Right cardiac atrium (tissue), 5 donors: ENCODE results near the gene METTL23. TPM values are rescaled to one million over a fixed set of nuclear protein-coding genes. Genes with fewer than 3 reads are reported as not detected.
"Not testable (repeated sequence)": the region's sequence is repeated elsewhere in the genome, so short reads cannot be mapped to it uniquely, and the experiment has no call there.

Experiments
- ATAC-seq, 2 donors: fragments of 200-7000 bp; cut with Tn5 transposase; one replicate each; pipeline versions ENCODE4 v1.8.0 to v1.9.1; 2020; ENCODE audit warnings: moderate library complexity in 2 of 2, mild to moderate bottlenecking in 1 of 2
- DNase-seq, 3 donors: peaks; one replicate each; pipeline ENCODE4 v3.0.0-alpha.2; 2020
- H3K27ac ChIP-seq: one replicate; pipeline ENCODE4 v1.5.1; 2013; ENCODE audit warnings: mild to moderate bottlenecking, low read length, control low read depth, moderate library complexity
- H3K27me3 ChIP-seq: one replicate; pipeline ENCODE4 v1.6.1; 2013; ENCODE audit not compliant: control insufficient read depth, insufficient read depth
- H3K4me1 ChIP-seq: one replicate; pipeline ENCODE4 v1.6.1; 2013; ENCODE audit warnings: low read length; ENCODE audit not compliant: control insufficient read depth, insufficient read depth
- H3K4me3 ChIP-seq: one replicate; pipeline ENCODE4 v1.5.1; 2013; ENCODE audit warnings: low read length, control low read depth
- H3K9me3 ChIP-seq: one replicate; pipeline ENCODE4 v1.6.1; 2013; ENCODE audit warnings: low read length; ENCODE audit not compliant: control insufficient read depth
- WGBS: extraction: QIAGEN DNeasy Blood & Tissue Kit; methylation state at CpG from one replicate; pipeline ENCODE4 v1.1.7; 2013; 5-methylcytosine and 5-hydroxymethylcytosine counted together
- intact Hi-C, 4 donors: fragments of 100-400 bp; cut with DNase I; formaldehyde crosslinking; loops; one replicate each; pipeline versions ENCODE4 v1.11.0 to v1.14.0; 2022 to 2023
- polyA plus RNA-seq: library from polyadenylated mRNA; stranded (reverse); fragments of 200-250 nt; gene quantifications from one replicate; pipeline ENCODE4 v1.2.3, GENCODE V29; 2013
- total RNA-seq, 4 donors: library from RNA; stranded (reverse); fragmentation: NEBNext Ultra II Directional; extraction: Animal tissue kit (Norgen Biotek cat#: 25700); gene quantifications; one replicate each; pipeline ENCODE4 v1.2.1, GENCODE V29; 2021
- donor health status: healthy with polysubstance abuse.
- donor health status: DM: no; HTN: yes; CAD: no.
- donor health status: DM: no; HTN: no; CAD: no.
- donor health status: DM: no; HTN: yes; CAD: no; lungs with severe emphysema.
- donor health status: DM: yes; HTN: yes; CAD: no.

METTL23 gene
- total and polyA plus RNA-seq, 5 donors = 24.1 to 32.5 (median 27.0) TPM

DNA sequence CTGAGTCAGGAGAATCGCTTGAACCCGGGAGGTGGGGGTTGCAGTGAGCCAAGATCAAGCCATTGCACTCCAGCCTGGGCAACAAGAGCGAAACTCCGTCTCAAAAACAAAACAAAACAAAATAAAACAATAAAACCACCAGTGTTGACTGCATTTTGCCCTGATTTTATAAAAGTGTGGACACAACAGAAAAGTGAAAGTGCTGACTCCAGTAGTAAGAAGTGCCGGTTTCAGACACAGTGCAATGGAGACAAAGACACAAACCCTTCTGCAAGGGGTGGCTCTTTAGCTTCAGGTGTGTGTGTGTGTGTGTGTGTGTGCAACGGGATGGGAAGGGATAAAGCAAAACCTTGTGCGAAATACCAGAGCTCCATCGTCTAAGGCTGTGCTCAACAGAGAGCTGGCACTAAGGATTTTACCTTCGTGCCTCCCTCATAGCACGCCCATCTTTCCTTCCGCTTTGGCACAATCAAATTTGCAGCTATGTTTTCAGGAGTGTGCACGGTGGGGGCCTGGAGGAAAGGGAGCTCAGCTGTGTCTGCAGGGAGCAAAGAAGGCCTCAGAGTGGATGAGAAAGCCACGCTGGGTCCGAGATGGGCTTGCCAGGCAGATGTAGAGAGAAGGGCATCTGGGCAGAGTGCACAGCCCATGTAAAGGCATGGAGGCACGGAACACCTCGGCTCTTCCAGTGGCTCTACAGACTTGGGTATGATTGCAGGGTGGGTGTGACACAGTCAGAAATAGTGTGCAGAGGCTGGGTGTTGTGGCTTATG, 31.4 kb upstream of the METTL23 start:
- Histone ChIP-seq H3K4me3 (no peak overlapping the region), H3K27ac (peak overlapping the region; percentile 66), H3K27me3 (no peaks in the 10 kb centered on the region), H3K4me1 (peaks cover 34% of the 10 kb centered on the region), H3K9me3 (no peaks in the 10 kb centered on the region)
- DNase-seq (peak in 1 of 3 donors; percentile 9), ATAC-seq (no peak)
- intact Hi-C loops = no loop called here
- WGBS = 58% methylated on average over 16 of the region's 16 CpGs

DNA sequence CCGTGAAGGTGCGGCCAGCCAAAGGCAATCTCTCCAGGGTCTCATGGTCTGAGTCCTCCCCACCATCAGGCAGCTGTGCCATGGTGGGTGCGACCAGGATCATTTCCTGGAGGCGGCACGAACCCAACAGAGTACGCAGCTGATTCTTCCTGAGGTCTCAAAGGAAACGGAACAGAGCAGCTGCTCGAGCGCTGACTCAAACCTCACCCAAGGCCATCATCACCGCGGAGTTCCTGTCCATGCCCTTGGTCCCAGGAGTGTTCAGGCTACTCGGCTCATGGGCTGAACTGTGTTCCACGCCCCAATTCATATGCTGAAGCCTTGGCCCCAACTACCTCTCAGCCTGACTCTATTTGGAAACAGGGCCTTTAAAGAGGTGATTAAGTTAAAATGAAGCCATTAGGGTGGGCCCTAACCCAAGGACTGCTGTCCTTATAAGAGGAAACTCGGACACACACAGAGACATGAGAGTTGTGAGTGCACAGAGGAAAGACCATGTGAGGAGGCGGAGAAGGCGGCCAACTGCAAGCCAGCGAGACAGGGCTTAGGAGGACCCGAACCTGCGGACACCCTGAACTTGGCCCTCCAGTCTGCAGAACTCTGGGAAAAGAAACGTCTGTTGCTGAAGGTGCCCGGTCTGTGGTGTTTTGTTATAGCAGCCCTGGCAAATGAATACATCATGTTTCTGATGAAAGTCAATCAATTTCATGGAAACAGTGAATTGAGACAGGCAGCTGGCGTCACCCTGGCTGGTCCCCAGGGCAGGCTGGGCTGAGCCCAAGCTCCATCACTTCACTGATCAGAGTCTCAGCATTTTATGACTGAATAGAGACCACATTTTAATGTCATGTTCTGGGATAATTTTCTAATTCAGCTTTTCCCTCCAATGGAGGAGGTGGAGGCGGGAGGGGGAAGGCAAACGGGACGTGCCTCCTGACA, 29.6 kb upstream of the METTL23 start:
- H3K27ac ChIP-seq = peak overlapping the region; percentile 99
- WGBS = 51% methylated on average over 25 of the region's 25 CpGs
- H3K4me3 ChIP-seq = no peak overlapping the region
- peak; percentile 5 to 63 for ATAC-seq
- H3K4me1 ChIP-seq = peaks cover 35% of the 10 kb centered on the region
- no peaks in the 10 kb centered on the region for H3K27me3 ChIP-seq
- peak; percentile 74 to 78 (median 76) for DNase-seq
- intact Hi-C loops = no loop called here
- no peaks in the 10 kb centered on the region for H3K9me3 ChIP-seq

DNA sequence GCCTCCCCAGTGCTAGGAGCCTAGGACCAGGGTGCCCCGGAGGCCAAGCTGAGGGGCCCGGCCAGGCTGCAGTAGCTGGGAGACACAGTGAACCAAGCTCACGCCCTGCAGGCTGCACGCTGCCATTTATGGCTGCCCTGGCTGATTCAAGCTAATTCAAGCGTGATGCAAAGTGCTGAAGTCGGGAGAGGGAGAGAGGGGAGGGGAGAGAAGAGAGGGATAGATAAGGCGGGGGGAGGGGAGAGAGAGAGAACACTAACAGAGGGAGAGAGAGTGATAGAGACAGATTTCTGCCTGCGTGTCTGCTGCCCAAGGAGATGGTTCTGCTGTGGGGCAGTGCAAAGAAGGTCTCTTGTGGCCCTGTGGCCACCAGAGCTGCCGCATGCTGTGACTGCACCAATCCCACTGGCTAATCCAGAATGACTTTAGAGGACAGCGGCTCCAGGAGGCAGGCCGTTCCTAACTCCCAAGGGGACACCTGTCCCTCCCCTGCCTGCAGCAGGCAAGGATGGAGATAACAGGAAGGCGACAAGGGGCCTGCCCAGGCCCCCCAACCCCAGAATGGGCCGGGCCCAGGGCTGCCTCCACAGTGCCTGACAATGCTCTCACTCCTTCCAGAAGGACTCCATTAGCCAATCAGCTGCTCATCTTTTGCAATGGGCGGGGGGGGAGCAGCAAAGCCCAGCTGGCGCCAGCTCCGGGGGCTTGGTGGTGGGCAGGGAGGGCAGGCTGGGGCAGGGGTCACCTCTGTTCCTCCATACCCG, 28.8 kb upstream of the METTL23 start:
- Histone ChIP-seq H3K4me1 (peaks cover 38% of the 10 kb centered on the region), H3K9me3 (no peaks in the 10 kb centered on the region), H3K27me3 (no peaks in the 10 kb centered on the region), H3K27ac (peak overlapping the region; percentile 99), H3K4me3 (no peak overlapping the region)
- DNase-seq = peak in 2 of 3 donors; percentile 74 to 83
- peak; percentile 16 to 51 for ATAC-seq
- intact Hi-C loops = no loop called here
- WGBS = 32% methylated on average over 17 of the region's 17 CpGs

DNA sequence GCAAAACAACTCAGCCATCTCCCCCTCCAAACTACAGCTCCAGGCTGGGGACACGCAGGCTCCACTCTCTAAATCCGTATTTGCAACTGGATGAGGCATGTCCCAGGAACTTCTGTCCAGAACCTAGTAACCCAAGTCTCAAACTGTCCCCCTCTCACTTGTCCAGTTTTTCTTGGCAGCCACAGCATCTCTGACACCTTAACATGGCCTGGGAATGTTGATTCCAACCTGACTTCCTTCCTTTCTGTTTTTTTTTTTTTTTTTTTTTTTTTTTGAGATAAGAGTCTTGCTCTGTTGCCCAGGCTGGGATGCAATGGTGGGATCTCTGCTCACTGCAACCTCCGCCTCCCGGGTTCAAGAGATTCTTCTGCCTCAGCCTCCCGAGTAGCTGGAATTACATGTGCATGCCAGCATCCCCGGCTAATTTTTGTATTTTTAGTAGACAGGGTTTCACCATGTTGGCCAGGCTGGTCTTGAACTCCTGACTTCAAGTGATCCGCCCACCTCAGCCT, 28.1 kb upstream of the METTL23 start:
- Histone ChIP-seq H3K27ac (peak overlapping the region; percentile 99), H3K4me1 (peaks cover 42% of the 10 kb centered on the region)
- intact Hi-C loops, H3K27me3 ChIP-seq, H3K9me3 ChIP-seq, H3K4me3 ChIP-seq: not testable (repeated sequence)
- 43% methylated on average over 7 of the region's 7 CpGs for WGBS
- ATAC-seq (peak in 1 of 2 donors; percentile 0), DNase-seq (peak in 1 of 3 donors; percentile 13)

DNA sequence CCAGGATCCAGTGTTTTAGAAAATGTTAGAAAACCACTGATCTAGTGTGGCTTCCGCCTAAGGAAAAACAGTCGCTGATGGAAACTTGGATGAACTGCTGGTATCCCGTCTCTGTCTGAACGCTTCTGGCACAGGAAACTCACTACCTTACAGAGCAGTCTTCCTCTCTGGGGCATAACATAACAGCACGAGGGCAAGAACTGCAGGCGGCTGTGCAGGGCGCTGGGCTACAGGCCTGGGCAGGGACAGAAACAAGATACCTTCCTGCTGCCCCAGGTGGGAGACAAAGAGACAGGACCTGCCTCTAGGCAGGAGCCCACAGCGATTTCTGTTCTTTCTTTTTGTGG, 26.4 kb upstream of the METTL23 start:
- DNase-seq = no peak
- H3K9me3 ChIP-seq = no peaks in the 10 kb centered on the region
- ATAC-seq = peak; percentile 4 to 28
- H3K27ac ChIP-seq = peak overlapping the region; percentile 99
- H3K4me3 ChIP-seq = peak overlapping the region; percentile 25
- no peaks in the 10 kb centered on the region for H3K27me3 ChIP-seq
- intact Hi-C loops = no loop called here
- peaks cover 43% of the 10 kb centered on the region for H3K4me1 ChIP-seq
- 25% methylated on average over 8 of the region's 8 CpGs for WGBS

DNA sequence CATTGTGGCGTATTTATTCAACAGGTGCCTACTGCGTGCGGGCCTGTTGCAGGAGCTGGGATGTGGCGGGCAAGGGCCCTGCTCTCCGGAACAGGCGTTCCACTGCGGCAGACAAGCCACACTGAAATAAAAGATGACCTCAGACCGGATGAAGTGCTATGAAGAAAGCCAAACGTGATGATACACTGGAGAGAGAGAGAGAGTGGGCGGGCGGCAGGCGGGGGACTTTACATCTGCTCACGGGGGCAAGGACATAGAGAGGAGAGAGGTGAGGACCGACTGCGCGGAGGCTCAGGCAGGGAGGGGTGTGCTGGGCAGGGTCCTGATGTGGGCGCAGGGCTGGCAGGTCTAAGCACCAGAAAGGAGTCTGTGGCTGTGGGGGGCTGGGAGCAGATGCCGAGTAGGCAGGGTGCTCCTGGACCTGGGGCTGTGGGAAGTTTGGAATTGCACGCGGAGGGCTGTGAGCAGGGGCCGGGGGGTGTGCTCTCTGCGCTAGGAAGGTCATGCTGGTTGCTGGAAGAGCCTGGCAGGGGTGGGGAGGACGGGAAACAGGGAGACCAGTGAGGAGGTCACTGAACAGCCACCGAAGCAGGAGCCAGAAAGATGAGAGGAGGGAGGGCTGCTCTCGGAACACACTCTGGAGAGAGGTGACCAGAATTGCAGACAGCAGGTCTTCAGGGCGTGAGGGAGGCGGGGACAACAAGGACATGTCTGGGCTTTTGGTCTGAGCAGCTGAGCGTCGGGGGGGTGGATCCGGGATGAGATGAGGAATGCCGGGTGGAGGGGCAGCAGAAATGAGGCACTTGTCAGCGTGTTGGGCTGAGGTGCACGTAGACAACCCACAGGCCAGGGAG, 25.8 kb upstream of the METTL23 start:
- DNase-seq = peak; percentile 68 to 87 (median 87)
- Histone ChIP-seq H3K4me3 (peak overlapping the region; percentile 25), H3K27me3 (no peaks in the 10 kb centered on the region), H3K27ac (peak overlapping the region; percentile 99), H3K9me3 (no peaks in the 10 kb centered on the region), H3K4me1 (peaks cover 44% of the 10 kb centered on the region)
- WGBS = 15% methylated on average over 33 of the region's 33 CpGs
- ATAC-seq = peak; percentile 73 to 79
- intact Hi-C loops = no loop called here

DNA sequence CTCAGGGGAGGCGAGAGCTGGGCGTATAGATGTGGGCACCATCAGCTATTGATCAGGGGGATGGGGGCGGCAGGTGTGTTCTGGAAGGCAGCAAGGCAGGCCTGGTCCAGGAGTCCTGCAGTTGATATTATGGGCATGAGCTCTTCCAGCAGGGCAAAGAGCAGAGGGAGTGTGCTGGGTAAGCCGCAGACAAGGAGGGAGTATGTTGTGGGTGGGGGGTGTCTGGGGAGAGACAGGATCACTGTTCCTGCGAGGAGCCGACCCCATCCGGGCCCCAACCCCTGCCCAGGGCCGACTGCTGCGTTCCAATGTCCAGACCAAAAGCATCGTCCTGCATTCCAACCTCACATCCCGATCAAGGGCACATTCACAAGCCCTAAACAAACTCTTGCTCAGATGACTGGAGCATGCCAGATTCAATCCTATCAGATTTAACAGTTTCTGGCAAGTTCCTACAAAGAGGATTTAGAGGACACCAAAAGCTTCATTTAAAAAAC, 25.1 kb upstream of the METTL23 start:
- ATAC-seq (peak in 1 of 2 donors; percentile 0), DNase-seq (no peak)
- Histone ChIP-seq H3K9me3 (no peaks in the 10 kb centered on the region), H3K4me1 (peaks cover 46% of the 10 kb centered on the region), H3K4me3 (no peak overlapping the region), H3K27ac (peak overlapping the region; percentile 99), H3K27me3 (no peaks in the 10 kb centered on the region)
- intact Hi-C loops = no loop called here
- 34% methylated on average over 11 of the region's 11 CpGs for WGBS

DNA sequence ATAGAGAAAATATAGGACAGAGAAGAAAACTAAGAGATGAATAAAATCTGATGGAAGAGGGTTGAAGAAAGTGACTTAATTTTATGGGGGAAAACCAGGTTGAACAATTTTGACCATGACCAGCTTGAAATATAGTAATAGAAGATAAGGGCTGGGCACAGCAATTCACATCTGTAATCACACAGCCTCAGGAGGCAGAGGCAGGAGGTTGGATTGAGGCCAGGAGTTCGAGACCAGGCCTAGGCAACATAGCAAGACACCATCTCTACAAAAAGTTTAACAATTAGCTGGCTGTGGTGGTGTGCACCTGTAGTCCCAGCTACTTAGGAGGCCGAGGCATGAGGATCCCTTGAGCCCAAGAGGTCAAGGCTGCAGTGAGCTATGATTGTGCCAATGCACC, 24.6 kb upstream of the METTL23 start:
- ATAC-seq (no peak), DNase-seq (no peak)

DNA sequence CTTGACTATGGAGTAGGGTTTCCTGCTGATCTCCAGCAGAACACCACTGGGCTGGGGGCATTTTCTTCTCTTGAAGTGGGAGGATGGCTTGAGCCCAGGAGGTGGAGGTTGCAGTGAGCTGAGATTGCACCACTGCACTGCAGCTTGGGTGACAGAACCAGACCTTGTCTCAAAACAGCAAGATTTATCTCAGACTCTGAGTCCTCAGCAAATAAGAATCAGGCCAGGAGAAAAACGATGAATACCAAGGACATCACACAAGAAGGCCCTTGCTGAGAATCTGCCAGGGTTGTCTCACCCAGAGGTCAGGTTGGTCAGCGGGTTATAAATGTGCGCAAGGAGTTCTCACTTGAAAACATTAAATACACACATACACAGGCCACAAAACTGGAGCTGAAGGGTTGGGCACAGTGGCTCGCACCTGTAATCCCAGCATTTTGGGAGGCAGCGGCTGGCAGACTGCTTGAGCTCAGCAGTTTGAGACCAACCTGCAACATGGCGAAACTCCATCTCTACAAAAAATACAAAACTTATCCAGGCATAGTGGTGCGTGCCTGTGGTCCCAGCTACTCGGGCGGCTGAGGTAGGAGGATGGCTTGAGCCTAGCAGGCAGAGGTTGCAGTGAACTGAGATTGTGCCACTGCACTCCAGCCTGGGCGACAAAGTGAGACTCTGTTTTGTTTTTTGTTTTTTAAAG, 23.6 kb upstream of the METTL23 start:
- H3K27ac ChIP-seq = peak overlapping the region; percentile 87
- WGBS = 78% methylated on average over 10 of the region's 10 CpGs
- no peaks in the 10 kb centered on the region for H3K27me3 ChIP-seq
- no peaks in the 10 kb centered on the region for H3K9me3 ChIP-seq
- DNase-seq (peak in 1 of 3 donors; percentile 33), ATAC-seq (no peak)
- H3K4me3 ChIP-seq = no peak overlapping the region
- intact Hi-C loops = no loop called here
- peaks cover 40% of the 10 kb centered on the region for H3K4me1 ChIP-seq

More for the DNA sequence above, 24.6 kb upstream of the METTL23 start:
- H3K4me3 ChIP-seq = no peak overlapping the region
- WGBS = 81% methylated on average over 2 of the region's 2 CpGs
- intact Hi-C loops = no loop called here
- no peaks in the 10 kb centered on the region for H3K27me3 ChIP-seq
- peak overlapping the region; percentile 82 for H3K27ac ChIP-seq
- peaks cover 41% of the 10 kb centered on the region for H3K4me1 ChIP-seq
- no peaks in the 10 kb centered on the region for H3K9me3 ChIP-seq
